ENCODE results near the gene WFDC2.
A peak's percentile ranks its signal among the peaks of the same experiment; 100 is the strongest.

Gene WFDC2, protein sequence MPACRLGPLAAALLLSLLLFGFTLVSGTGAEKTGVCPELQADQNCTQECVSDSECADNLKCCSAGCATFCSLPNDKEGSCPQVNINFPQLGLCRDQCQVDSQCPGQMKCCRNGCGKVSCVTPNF

DNA sequence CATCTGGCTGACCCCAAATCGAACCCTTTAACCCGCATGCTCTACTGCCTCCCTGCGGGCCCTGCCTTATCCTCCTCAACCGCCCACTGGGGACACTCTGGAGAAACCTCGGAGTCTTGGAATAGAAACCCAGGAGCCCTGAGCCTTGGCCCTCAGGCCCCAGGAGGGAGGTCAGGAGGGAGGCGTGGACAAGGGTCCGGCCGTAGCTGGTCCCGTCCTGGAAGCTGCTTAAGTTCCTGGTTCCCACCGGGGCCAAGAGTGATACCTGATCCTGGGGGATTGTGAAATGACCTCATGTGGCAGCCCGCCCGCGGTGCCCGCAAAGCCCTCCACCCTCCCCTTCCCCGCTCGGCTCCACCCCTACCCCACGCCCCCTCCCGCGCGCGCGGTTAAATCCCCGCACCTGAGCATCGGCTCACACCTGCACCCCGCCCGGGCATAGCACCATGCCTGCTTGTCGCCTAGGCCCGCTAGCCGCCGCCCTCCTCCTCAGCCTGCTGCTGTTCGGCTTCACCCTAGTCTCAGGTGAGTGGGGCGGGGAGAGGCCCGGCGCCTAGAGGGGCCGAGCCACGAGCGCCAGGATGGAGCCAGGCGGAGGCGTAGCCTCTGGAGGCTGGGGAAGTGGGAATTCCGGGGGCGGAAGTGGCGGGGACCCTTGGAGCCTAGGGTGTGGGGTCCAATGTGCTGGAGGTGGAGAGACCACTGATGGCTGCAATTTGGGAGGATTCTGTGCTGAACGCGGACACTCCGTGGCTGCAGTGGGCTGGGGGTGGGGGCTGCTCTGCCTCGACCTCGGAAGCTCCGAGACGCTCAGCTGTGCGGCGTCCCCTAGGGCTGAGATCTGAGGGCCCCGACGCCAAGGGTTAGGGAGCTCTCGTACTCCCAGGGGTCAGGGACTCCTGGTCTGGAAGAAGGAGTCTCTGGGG lies at the start of gene WFDC2:
TSS of gene WFDC2 (plus strand) at position 418 of the 926 bp plus-strand sequence. CDS start at position 447, 29 bp downstream.
- peak in 1 of 2 donors; percentile 14 for DNase-seq

DNA sequence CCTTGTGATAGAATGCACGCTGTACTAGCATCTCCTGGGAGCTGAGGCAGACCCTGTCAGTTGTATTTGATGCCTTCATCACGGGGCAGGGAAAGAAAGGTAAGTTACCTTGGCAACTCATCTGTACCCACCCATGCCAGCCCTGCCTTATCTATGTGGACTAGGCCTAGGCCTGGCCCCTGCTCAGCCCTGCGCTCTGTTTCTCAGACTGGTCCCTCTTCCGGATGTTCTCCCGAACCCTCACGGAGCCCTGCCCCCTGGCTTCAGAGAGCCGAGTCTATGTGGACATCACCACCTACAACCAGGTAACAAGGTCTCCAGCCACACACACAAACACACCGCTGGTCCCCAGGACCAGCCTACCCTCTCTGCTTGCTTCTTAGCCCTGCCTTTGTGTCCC lies 49.4 kb upstream of the WFDC2 start:
- DNase-seq, result no peak

DNA sequence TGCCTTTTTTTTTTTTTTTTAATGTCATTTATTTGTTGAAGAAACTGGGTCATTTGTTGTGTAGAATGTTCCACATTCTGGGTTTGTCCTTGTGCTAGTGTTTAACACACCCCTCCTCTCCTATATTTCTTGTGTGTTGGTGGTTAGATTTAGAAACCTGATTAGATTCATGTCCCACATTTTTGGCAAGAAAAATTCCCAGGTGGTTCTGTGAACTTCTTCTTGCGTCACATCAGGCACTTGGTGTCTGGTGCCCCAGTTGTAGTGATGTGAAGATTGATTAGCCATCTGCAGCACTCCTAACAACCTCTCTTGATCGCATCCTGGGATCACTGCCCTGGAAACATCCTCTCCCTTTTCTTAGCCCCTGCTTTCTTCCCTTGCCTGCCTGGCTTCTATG lies 45.9 kb upstream of the WFDC2 start:
- no peak for DNase-seq

DNA sequence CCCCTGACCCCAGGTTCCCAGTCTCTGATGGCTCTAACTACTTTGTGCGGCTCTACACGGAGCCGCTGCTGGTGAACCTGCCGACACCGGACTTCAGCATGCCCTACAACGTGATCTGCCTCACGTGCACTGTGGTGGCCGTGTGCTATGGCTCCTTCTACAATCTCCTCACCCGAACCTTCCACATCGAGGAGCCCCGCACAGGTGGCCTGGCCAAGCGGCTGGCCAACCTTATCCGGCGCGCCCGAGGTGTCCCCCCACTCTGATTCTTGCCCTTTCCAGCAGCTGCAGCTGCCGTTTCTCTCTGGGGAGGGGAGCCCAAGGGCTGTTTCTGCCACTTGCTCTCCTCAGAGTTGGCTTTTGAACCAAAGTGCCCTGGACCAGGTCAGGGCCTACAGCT lies 44.0 kb upstream of the WFDC2 start:
- DNase-seq, result no peak

DNA sequence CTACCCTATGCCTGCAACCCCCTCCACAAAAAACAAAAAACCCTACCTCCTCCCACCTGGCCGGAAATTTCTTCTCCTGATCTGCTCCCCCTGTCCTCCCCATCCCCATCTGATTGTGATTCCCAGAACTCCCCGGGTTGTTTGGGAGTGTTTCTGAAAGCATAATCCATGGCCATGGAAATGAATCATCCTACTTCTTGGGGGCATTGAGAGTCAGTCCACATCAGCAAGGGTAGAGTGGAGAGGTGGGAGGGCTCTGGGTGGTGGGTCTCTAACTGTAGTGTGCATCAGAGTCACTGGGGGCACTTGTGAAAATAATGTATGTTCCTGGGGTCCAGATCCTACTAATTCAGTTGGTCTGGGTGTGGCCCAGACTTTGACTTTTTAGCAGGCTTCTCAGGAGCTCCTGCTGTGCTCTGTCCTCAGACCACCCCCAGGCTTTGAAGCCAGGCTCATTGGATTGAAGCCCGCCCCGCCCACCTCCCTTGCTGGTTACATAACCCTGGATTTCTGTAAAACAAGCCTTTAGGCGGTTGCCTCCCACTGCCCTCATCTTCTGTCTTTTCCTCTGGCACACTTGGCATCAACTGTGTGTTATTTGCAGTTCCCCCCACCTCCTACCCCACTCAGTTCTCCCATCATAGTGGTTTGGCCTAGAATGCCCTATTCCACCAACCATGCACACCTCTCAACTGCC lies 43.1 kb upstream of the WFDC2 start:
- no peak for DNase-seq

DNA sequence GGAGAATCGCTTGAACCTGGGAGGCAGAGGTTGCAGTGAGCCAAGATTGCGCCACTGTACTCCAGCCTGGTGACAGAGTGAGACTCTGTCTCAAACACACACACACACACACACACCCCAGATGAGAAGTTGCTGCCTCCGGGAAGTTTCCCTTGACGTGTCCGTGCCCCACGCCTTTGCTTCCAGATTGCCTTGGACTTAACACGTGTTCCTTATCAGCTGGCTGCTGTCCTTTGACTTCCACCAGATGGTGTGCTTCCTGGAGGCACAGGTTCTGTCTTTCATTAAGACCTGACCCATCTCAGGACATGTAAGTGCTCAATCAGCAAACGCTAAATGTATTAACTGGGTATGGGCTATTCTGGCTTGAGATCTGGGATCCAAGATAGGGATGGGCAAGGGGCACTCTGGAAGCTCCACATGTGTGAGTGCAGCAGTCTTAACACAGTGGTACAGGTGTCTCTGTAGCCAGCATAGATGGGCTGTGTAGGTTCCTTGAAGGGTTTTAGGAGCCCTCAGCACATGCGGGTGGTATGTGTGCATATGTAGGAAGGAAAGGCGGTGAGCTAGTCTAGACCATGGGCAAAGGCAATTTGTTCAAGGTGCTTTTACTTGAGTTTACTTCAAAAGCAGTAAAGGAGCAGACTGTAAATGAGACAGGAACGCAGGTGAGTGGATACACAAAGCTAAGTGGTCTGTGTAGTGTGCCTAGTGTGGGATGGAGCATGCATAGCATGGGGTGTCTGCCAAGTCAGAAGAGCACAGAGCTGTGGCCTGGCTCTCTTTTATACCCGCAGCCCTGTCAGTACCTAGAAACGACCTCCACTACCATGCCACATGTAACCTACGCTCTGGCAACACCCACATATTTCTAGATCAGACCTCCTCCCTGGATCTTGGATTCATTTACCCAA lies 42.1 kb upstream of the WFDC2 start:
- DNase-seq, result no peak

DNA sequence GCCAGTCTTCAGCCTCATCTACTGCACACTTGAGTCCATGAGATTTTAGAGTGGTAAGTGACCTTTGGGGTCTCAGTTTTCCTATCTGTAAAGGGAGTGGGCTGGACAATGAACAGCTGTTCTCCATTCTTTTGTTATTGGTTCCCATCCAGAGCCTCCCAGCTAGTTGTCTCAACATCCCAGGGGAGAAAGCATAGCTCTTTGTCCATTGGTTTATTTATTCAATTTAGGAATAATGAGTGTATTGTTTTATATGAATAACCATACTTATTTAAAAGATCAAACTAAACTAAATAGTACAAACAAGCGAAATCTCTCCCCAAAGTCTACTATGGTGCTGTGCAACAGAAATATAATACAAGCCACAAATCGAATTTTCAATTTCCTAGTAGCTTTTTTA lies 39.9 kb upstream of the WFDC2 start:
- DNase-seq, result no peak

DNA sequence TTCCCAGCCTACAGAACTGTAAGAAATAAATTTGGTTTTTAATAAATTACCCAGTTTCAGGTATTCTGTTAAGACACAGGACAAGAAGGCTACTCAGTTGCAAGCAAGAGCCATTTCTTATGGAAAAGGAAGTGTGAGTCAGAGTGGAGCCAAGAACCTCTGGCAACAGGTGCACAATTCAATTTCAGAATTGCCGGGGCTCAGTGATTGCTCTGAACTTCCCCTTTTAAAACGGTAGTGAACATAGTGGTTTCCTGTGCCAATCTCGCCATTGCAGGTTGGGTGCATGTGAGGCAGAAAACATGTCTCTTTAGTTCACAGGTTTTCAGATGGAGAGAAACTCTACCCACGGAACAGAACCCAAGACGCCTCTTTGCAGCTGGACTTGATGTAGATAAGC lies 37.3 kb upstream of the WFDC2 start:
- DNase-seq, result no peak

DNA sequence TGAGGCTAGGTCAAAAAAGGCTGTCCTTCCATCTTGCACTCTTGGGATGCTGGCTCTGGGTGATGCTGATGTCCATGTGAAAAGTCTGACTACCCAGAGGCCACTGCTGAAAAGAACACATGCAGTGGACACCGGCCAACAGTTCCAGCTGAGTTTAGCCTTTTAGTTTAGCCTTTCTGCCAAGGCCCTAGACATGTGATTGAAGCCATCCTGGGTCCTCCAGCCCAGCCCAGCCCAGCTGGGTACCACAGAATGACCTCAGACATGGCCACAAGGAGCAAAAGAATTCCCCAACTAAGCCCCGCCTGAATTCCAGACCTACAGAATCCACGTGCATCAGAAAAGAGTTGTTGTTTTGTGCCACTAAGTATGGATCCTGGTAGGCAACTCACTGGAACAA lies 36.2 kb upstream of the WFDC2 start:
- DNase-seq, result no peak

DNA sequence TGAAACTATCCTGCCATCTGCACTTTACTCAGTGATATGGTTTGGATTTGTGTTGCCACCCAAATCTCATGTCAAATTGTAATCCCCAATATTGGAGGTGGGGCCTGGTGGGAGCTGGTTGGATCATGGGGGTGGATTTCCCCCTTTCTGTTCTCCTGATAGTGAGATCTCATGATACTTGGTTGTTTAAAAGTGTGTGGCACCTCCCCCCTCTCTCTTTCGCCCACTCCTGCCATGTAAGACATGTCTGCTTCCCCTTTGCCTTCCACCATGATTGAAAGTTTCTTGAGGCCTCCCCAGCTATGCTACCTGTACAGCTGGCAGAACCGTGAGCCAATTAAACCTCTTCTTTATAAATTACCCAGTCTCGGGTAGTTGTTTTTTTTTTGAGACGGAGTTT lies 35.6 kb upstream of the WFDC2 start:
- no peak for DNase-seq

DNA sequence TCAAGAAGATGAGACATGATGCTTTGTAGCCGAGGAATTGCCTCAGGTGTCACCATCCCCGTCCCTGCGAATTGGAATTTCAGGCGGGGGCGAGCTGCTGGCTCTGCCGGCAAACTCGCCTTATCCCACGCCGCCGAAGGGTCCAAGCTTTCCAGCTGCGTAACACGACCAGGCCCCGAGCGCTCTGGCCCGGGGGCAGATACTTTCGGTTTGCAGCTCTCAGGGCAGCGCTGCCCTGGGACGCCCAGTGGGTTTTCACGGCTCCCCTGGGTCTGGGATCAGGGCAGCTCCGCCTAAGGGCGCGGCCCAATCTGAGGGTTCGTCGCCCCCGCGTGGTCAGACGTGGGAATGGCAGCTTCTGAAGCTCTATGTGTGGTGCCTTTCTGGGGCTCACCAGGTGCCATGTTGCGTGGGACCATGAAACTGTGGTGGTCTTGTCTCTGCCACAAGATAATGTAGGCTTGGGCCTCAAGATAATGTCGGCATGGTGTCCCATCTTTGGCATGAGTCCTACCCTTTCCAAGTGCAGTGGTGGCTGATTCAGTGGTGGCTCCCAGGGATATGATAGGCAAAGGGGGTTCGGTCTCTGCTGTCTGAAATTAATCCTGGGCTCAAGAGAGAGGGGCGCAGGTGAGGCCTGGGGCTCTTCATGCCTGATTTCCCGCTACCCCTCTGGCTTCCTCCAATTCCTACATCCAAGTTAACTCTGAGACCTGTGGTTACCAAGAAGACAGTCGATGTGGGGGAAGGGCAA lies 32.6 kb upstream of the WFDC2 start:
- peak; percentile 89 to 91 for DNase-seq

DNA sequence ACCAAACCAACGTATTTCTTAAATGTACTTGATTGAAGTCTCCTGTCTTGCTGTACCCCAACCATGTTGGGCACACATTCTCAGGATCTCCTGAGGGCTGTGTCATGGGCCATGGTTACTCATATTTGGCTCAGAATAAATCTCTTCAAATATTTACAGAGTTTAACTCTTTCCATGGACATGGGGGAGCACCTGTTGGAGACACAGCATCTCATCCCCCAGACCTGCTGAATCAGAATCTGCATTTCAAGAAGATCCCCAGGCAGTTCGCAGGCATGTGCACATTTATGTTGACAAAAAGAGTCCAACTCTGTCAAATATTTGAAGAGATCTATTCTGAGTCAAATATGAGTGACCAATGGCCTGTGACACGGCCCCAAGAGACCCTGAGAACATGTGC lies 29.1 kb upstream of the WFDC2 start:
- no peak for DNase-seq

DNA sequence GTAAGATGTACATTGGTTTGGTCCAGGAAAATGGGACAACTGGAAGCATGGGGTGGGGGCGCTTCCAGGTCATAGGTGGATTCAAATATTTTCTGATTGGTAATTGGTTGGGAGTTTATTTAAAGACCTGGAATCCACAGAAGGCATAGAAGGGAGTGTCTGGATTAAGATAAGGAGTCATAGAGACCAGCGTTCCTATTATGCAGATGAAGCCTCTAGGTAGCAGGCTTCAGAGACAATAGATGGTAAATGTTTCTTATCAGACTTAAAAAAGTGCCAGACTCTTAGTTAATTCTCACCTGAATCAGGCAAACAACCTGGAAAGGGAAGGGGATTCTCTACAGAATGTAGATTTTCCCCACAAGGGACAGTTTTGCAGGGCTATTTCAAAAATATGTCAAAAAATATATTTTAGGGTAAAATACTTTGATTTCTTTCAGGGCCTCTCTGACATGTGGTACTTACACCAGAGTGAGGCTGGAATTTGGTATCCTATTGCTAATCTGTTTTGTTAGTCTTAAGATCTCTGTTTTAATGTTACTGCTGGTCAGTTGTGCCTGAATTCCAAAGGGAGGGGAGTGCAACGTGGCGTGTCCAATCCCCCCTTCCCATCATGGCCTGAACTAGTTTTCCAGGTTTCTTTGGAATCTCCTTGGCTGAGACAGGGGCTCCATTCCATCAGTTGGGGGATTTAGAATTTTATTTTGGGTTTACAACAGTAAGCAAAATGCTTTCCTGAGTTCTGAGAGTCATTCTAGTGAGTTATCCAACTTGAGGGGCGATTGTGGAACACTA lies 28.5 kb upstream of the WFDC2 start:
- no peak for DNase-seq

DNA sequence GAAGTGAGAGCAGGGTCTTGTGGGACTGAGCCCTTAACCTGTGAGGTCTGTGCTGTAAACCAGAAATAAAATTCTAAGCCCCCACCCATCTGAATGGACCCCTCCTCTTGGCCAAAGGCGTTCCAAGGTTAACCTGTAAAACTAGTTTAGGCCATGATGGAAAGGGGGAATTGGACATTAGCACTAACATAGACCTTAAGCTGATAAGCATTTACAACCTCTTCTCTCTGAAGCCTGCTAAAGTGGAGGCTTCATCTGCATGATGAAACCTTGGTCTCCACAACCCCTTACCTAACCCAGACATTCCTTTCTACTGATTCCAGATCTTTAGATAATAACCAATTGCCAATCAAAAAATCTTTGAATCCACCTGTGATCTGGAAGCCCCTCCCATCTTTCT lies 27.8 kb upstream of the WFDC2 start:
- no peak for DNase-seq

DNA sequence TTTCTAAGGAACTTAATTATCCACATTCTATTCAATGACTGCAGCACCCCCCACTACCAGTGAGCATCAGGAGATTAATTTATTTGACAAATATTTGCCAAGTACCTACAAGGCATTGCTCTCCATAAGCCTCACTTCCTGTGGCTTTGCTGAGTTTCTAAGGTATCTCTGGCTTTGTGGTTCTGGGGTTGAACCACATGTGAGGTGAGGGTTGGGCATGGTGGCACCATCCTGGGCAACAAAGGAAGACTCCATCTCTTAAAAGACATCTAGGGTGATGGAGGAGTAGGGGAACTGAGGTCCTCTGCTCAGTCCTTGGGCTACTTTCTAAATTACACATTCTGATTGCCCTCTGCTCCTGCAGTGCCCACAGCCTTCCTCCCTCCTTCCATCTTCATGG lies 25.5 kb upstream of the WFDC2 start:
- no peak for DNase-seq

DNA sequence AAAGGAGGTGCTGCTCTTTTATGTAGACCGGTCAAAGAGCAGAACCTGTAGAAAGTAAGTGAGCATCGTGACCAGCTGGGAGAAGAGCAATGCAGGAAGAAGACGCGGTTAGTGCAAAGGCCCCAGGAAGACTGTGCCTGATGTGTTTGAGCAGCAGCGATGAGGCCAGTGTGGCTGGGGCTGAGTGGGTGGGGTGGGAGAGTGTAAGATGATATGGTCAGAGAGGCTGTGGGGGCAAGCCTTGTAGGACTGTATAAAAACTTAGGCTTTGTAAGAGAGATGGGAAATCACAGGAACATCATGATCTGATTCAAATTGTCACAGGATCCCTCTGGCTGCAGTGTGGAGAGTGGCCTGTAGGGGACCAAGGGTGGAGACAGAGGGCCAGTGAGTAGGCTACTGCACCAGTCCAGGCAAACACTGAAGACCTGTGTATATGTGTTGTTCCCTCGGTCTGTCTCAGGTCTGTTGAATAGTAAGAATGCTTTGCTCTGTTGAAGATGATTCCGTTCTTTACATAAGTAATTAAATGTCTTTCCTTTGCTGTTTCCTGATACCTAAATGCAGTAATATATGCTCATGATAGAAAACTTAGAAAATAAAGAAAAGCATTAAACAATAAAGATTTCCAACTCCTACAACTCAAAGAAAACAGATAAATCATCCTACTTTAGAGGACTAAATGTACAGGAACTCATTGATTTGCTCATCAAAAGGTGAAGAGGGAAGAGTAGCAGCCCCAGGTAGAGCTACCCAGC lies 23.6 kb upstream of the WFDC2 start:
- peak; percentile 48 to 55 for DNase-seq

DNA sequence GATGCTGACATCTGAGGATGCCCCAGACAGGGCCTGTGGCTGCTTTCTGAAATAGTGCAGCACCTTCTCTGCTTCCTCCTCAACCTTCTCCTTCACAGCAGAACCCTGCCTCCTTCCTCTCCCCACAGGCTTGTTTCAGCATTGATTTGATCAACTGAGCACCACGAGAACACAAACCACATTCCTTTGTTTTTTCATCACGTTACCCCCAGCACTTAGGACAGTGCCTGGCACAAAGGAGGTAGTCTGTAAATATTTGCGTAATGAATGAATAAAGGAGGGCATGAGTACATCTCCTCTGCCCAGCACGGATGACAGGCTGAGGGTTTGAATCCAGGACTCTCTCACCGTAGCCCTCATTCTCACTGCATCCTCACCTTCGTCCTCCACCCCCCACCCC lies 21.3 kb upstream of the WFDC2 start:
- DNase-seq, result no peak

DNA sequence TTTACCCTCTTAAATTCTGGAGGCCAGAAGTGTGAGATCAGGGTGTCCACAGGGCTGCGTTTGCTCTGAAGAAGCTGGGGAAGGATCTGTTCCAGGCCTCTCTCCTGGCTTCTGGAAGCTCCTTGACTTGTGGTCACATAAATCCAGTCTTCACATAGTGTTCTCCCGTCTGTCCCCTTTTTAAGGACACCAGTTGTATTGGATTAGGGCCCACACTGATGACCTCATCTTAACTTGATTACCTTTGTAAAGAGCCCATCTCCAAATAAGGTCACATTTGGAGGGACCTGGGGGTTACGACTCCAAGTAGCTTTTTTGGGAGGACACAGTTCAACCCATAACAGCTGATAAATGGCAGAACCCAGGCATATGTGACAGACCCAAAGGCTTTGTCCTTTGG lies 20.0 kb upstream of the WFDC2 start:
- no peak for DNase-seq

DNA sequence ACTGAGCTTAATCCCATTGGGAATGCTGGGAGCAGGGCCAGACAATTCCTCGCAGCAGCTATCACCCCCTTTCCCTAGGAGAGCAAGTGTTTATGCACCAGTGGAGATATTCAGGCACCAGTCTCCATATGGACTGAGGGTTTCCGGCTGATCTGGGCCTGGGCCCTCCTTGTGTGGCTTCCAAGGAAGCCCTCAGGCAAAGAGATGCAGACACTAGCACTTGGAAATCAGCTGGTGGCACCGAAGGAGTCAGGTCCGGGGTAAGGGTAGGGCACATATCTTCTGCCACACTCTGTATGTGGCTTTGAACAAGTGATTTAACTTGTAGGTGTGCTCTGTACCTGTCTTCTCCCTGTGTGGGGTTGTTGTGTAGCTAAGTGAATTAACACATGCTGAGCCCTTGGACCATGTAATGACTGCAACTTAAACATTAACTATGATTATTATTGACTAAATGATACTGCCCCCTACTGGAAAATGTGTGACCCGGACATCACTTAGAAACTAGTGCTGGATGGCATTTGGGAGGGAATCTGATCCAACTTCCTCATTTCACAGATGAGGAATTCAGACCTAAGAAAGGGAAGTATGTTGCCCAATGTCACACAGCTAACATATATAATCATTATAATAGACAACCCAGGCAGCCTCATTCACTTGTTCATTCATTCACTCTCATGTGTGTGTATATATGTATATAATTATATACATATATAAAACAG lies 19.3 kb upstream of the WFDC2 start:
- DNase-seq, result no peak

DNA sequence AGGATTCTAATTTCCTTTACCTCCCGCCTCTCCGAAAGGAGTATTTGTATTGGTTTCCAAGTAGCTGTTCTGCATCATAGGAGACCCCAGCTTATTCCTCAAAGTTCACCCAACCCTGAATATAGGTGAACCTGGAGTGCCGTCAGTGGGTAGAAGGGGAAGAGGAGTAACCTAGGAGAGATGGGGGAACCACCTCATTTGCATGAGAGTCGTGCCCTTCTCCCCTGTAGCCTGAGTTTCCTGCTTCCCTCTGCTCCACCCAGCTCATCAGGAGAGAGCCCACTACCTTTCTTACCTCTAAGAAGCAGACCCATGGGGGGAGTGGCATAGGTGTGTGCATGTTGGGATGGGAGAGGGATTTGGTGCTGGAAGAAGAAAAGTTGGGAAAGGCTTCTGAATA lies 17.3 kb upstream of the WFDC2 start:
- no peak for DNase-seq
